H9 (cell line): Measurements from ENCODE around the gene SV2C. TPM values are rescaled to one million over a fixed set of nuclear protein-coding genes. Genes with fewer than 3 reads are reported as not detected.

Experiments used
- DNase-seq: peaks from one replicate; pipeline ENCODE4 v3.0.0-alpha.2; 2017
- H2AFZ ChIP-seq: one replicate; pipeline ENCODE4 v1.6.1; 2013; ENCODE audit warnings: mild to moderate bottlenecking, low read length, control low read depth, moderate library complexity
- H2AK5ac ChIP-seq: 2 replicates; pipeline ENCODE4 v1.6.1; 2013; ENCODE audit warnings: low read length, control low read depth, mixed read lengths; ENCODE audit not compliant: insufficient read length
- H2BK120ac ChIP-seq: one replicate; pipeline ENCODE4 v1.6.1; 2013; ENCODE audit warnings: low read depth, mild to moderate bottlenecking, low read length, control low read depth, inconsistent platforms; ENCODE audit not compliant: poor library complexity, severe bottlenecking
- H2BK12ac ChIP-seq: 2 replicates; pipeline ENCODE4 v1.6.1; 2013; ENCODE audit warnings: low read length, control low read depth, mixed read lengths, low read depth; ENCODE audit not compliant: insufficient read length
- H2BK15ac ChIP-seq: 2 replicates; pipeline ENCODE4 v1.6.1; 2013; ENCODE audit warnings: low read depth, low read length, control low read depth
- H2BK20ac ChIP-seq: one replicate; pipeline ENCODE4 v1.6.1; 2013; ENCODE audit warnings: low read depth, mild to moderate bottlenecking, low read length, control low read depth, inconsistent platforms; ENCODE audit not compliant: poor library complexity, severe bottlenecking
- H2BK5ac ChIP-seq: 2 replicates; pipeline ENCODE4 v1.6.1; 2013; ENCODE audit warnings: low read length, control low read depth, mixed read lengths; ENCODE audit not compliant: insufficient read length
- H3K14ac ChIP-seq: 2 replicates; pipeline ENCODE4 v1.6.1; 2013; ENCODE audit warnings: low read length, control low read depth; ENCODE audit not compliant: insufficient read depth
- H3K18ac ChIP-seq: 2 replicates; pipeline ENCODE4 v1.6.1; 2013; ENCODE audit warnings: low read depth, mild to moderate bottlenecking, mixed read lengths, low read length, control low read depth; ENCODE audit not compliant: insufficient read length
- H3K23ac ChIP-seq: 2 replicates; pipeline ENCODE4 v1.6.1; 2013; ENCODE audit warnings: low read length, control low read depth, mixed read lengths, low read depth; ENCODE audit not compliant: insufficient read length
- H3K23me2 ChIP-seq: 2 replicates; pipeline ENCODE4 v1.6.1; 2013; ENCODE audit warnings: low read depth, mild to moderate bottlenecking, mixed read lengths, low read length, control low read depth; ENCODE audit not compliant: insufficient read length, poor library complexity, severe bottlenecking
- H3K27ac ChIP-seq: 2 replicates; pipeline ENCODE4 v1.5.1; 2013; ENCODE audit warnings: low read length, control low read depth, mixed read lengths, low read depth; ENCODE audit not compliant: insufficient read length
- H3K27me3 ChIP-seq: 2 replicates; pipeline ENCODE4 v1.6.1; 2013; ENCODE audit warnings: low read length, control low read depth, inconsistent platforms; ENCODE audit not compliant: insufficient read depth
- H3K4ac ChIP-seq: 2 replicates; pipeline ENCODE4 v1.6.1; 2013; ENCODE audit warnings: low read depth, mild to moderate bottlenecking, control low read depth, inconsistent platforms, low read length, moderate library complexity
- H3K4me1 ChIP-seq: 2 replicates; pipeline ENCODE4 v1.6.1; 2013; ENCODE audit warnings: low read length, control low read depth, inconsistent platforms; ENCODE audit not compliant: insufficient read depth
- H3K4me2 ChIP-seq: 2 replicates; pipeline ENCODE4 v1.6.1; 2013; ENCODE audit warnings: low read length, control low read depth, mixed read lengths; ENCODE audit not compliant: insufficient read length, insufficient read depth
- H3K56ac ChIP-seq: 2 replicates; pipeline ENCODE4 v1.6.1; 2013; ENCODE audit warnings: low read depth, mild to moderate bottlenecking, mixed read lengths, low read length, control low read depth; ENCODE audit not compliant: insufficient read length
- H3K79me1 ChIP-seq: 2 replicates; pipeline ENCODE4 v1.6.1; 2013; ENCODE audit warnings: low read depth, mild to moderate bottlenecking, moderate library complexity, low read length, control low read depth, inconsistent platforms; ENCODE audit not compliant: insufficient read depth, poor library complexity, severe bottlenecking
- H3K79me2 ChIP-seq: 2 replicates; pipeline ENCODE4 v1.6.1; 2013; ENCODE audit warnings: low read length, control low read depth, inconsistent platforms; ENCODE audit not compliant: insufficient read depth
- H3K9ac ChIP-seq: 2 replicates; pipeline ENCODE4 v1.6.1; 2013; ENCODE audit warnings: low read length, control low read depth, mixed read lengths; ENCODE audit not compliant: insufficient read length; ENCODE audit errors: extremely low read depth
- H3K9me3 ChIP-seq: one replicate; pipeline ENCODE4 v1.6.1; 2013; ENCODE audit warnings: low read depth, low read length, inconsistent platforms; ENCODE audit not compliant: control insufficient read depth
- H3T11ph ChIP-seq: one replicate; pipeline ENCODE4 v1.6.1; 2013; ENCODE audit warnings: mild to moderate bottlenecking, low read length, control low read depth, inconsistent platforms
- H4K20me1 ChIP-seq: one replicate; pipeline ENCODE4 v1.6.1; 2013; ENCODE audit not compliant: control insufficient read depth, insufficient read length, insufficient read depth
- H4K5ac ChIP-seq: 2 replicates; pipeline ENCODE4 v1.6.1; 2013; ENCODE audit warnings: low read depth, mild to moderate bottlenecking, mixed read lengths, low read length, control low read depth; ENCODE audit not compliant: insufficient read length
- H4K8ac ChIP-seq: replicated peaks from 2 replicates; pipeline ENCODE4 v1.6.1; 2013; ENCODE audit warnings: low read length, control low read depth, mixed read lengths, low read depth; ENCODE audit not compliant: insufficient read length
- H4K91ac ChIP-seq: 2 replicates; pipeline ENCODE4 v1.6.1; 2013; ENCODE audit warnings: low read depth, mild to moderate bottlenecking, moderate library complexity, mixed read lengths, low read length, control low read depth; ENCODE audit not compliant: insufficient read length
- H3K27ac Mint-ChIP-seq, 3 experiments: 2 replicates in 2 of 3; 3 replicates in 1 of 3; pipeline ENCODE4 v1.8.0; 2020 to 2021; ENCODE audit warnings: mixed read lengths in 3 of 3, mild to moderate bottlenecking in 1 of 3, moderate library complexity in 1 of 3
- H3K27me3 Mint-ChIP-seq: 2 replicates; pipeline ENCODE4 v1.8.0; 2021; ENCODE audit warnings: low read depth, mild to moderate bottlenecking, moderate library complexity, mixed read lengths
- H3K36me3 Mint-ChIP-seq, 3 experiments: 2 replicates in 2 of 3; 3 replicates in 1 of 3; pipeline ENCODE4 v1.8.0; 2020 to 2021; ENCODE audit warnings: low read depth in 3 of 3, mixed read lengths in 3 of 3; ENCODE audit not compliant: insufficient read depth in 1 of 3
- H3K4me1 Mint-ChIP-seq, 2 experiments: 2 replicates each; pipeline ENCODE4 v1.8.0; 2020; ENCODE audit warnings: mixed read lengths in 2 of 2
- H3K4me3 Mint-ChIP-seq, 2 experiments: 2 replicates in 1 of 2; 3 replicates in 1 of 2; pipeline ENCODE4 v1.8.0; 2020 to 2021; ENCODE audit warnings: mild to moderate bottlenecking in 2 of 2, mixed read lengths in 2 of 2, moderate library complexity in 1 of 2
- H3K9me3 Mint-ChIP-seq, 2 experiments: 2 replicates in 1 of 2; 3 replicates in 1 of 2; pipeline ENCODE4 v1.8.0; 2020; ENCODE audit warnings: mild to moderate bottlenecking in 2 of 2, mixed read lengths in 2 of 2, moderate library complexity in 1 of 2
- WGBS: extraction: QIAGEN DNeasy Blood & Tissue Kit; methylation state at CpG from one replicate; pipeline ENCODE4 v1.1.7; 2013; ENCODE audit warnings: missing lambda C conversion rate, low lambda C conversion rate, mixed read lengths; ENCODE audit not compliant: insufficient read length; ENCODE audit errors: extremely low coverage; 5-methylcytosine and 5-hydroxymethylcytosine counted together
- total RNA-seq: library from RNA; stranded (reverse); gene quantifications from 2 replicates; pipeline ENCODE4 v1.2.1, GENCODE V29; 2021
- TF ChIP-seq, protein P1 (sequence below): fragments of 200-600 bp; sonication (generic); conservative IDR thresholded peaks from 3 replicates; pipeline ENCODE4 v1.8.0; 2021; ENCODE audit warnings: antibody characterized with exemption, mild to moderate bottlenecking

SV2C gene
- total RNA-seq, 1 experiment from 2014 or later = 0.09 TPM

DNA sequence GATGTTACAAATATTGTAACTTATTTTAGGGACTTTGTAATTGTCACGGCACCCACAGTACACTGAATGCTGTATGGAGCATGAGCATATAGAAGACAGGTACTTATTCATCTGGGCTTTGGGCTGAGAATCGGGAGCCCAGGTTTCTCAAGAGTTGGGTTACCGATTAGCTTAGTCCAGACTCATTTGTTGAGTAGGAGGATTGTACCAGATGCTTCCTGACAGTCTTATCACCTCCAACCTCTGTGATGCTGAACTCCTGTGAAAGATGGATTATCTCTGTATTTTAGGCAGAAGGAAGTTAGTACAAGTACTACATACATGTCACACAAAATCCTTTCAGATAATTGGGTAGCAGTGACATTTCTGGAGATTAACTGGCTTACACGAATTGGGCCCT lies 79.2 kb downstream of the SV2C start:
- no peak overlapping the region for H3K14ac ChIP-seq
- no peak overlapping the region for H3K4me2 ChIP-seq
- no peak overlapping the region for H3K23ac ChIP-seq
- H2BK5ac ChIP-seq = no peak overlapping the region
- H3K79me2 ChIP-seq = no peaks in the 10 kb centered on the region
- H4K5ac ChIP-seq = no peak overlapping the region
- no peak overlapping the region for H2BK15ac ChIP-seq
- no peak overlapping the region for H4K91ac ChIP-seq
- no peaks in the 10 kb centered on the region for H3K79me1 ChIP-seq
- H3T11ph ChIP-seq = no peak overlapping the region
- H2BK20ac ChIP-seq = no peak overlapping the region
- no peak overlapping the region for H3K18ac ChIP-seq
- H2BK120ac ChIP-seq = no peak overlapping the region
- no peak overlapping the region for H3K9ac ChIP-seq
- H3K4me3 Mint-ChIP-seq = no peak overlapping the region
- H2AFZ ChIP-seq = no peak overlapping the region
- H3K4me1 Mint-ChIP-seq = 0 out of 4 replicates have a peak, but pooled peaks cover 0 to 3% of the 10 kb centered on the region in 2 experiments
- TF ChIP-seq, protein P1, sequence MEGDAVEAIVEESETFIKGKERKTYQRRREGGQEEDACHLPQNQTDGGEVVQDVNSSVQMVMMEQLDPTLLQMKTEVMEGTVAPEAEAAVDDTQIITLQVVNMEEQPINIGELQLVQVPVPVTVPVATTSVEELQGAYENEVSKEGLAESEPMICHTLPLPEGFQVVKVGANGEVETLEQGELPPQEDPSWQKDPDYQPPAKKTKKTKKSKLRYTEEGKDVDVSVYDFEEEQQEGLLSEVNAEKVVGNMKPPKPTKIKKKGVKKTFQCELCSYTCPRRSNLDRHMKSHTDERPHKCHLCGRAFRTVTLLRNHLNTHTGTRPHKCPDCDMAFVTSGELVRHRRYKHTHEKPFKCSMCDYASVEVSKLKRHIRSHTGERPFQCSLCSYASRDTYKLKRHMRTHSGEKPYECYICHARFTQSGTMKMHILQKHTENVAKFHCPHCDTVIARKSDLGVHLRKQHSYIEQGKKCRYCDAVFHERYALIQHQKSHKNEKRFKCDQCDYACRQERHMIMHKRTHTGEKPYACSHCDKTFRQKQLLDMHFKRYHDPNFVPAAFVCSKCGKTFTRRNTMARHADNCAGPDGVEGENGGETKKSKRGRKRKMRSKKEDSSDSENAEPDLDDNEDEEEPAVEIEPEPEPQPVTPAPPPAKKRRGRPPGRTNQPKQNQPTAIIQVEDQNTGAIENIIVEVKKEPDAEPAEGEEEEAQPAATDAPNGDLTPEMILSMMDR = no peak
- H3K4me1 ChIP-seq = no peaks in the 10 kb centered on the region
- H4K20me1 ChIP-seq = no peaks in the 10 kb centered on the region
- DNase-seq = no peak
- no peak overlapping the region for H2BK12ac ChIP-seq
- H3K27me3 ChIP-seq = no peaks in the 10 kb centered on the region
- no peaks in the 10 kb centered on the region for H3K36me3 Mint-ChIP-seq
- H3K4ac ChIP-seq = no peak overlapping the region
- no peak overlapping the region for H3K56ac ChIP-seq
- H4K8ac ChIP-seq = no peak overlapping the region
- no peak overlapping the region for H3K27ac ChIP-seq
- H3K27ac Mint-ChIP-seq = no peak overlapping the region
- H3K9me3 Mint-ChIP-seq = peaks cover 0 to 3% of the 10 kb centered on the region in 2 experiments; a peak in 2 of 5 replicates
- H3K23me2 ChIP-seq = no peaks in the 10 kb centered on the region
- H3K27me3 Mint-ChIP-seq = no peaks in the 10 kb centered on the region
- H2AK5ac ChIP-seq = no peak overlapping the region
- H3K9me3 ChIP-seq = no peaks in the 10 kb centered on the region
- no CpG with 5 or more reads among the region's 4 CpGs for WGBS
